Nephron (organoid): ENCODE data around the gene CNTNAP5.

Experiments
- H3K27ac Mint-ChIP-seq, 3 experiments: 2 replicates each; pipeline ENCODE4 v1.8.0; 2020; ENCODE audit warnings: mixed read lengths in 3 of 3, mild to moderate bottlenecking in 2 of 3, moderate library complexity in 1 of 3
- H3K27me3 Mint-ChIP-seq: 2 replicates; pipeline ENCODE4 v1.8.0; 2021; ENCODE audit warnings: low read depth, mild to moderate bottlenecking, moderate library complexity, mixed read lengths
- H3K36me3 Mint-ChIP-seq: 2 replicates; pipeline ENCODE4 v1.8.0; 2020; ENCODE audit warnings: low read depth, mixed read lengths
- H3K4me1 Mint-ChIP-seq: 2 replicates; pipeline ENCODE4 v1.8.0; 2020; ENCODE audit warnings: mixed read lengths
- H3K4me3 Mint-ChIP-seq, 3 experiments: 2 replicates each; pipeline ENCODE4 v1.8.0; 2020; ENCODE audit warnings: mild to moderate bottlenecking in 3 of 3, mixed read lengths in 3 of 3, moderate library complexity in 2 of 3
- H3K9me3 Mint-ChIP-seq: 2 replicates; pipeline ENCODE4 v1.8.0; 2020; ENCODE audit warnings: mixed read lengths
- TF ChIP-seq, protein P1 (sequence below), 3 experiments: fragments of 200-600 bp; sonication (generic); IDR thresholded peaks; one replicate each; pipeline ENCODE4 v1.5.0; 2021; ENCODE audit warnings: antibody characterized with exemption in 3 of 3; ENCODE audit not compliant: unreplicated experiment in 3 of 3

Gene CNTNAP5

DNA sequence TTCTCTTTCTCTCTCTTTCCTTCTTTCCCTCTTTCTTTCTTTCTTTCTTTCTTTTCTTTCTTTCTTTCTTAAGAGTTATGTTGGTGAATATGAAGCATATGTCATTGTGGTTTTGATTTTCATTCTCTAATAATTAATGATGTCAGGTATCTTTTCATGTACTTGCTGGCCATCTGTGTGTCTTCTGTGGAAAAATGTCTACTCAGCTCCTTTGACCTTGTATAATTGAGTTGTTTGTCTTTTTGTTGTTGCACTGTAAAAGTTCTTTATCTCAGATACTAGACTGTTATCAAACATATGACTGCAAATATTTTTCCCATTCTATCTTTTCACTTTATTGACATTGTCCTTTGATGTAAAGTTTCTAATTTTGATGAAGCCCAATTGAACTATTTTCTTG, 645.1 kb downstream of the CNTNAP5 start:
- H3K4me1 Mint-ChIP-seq, result peaks cover 12% of the 10 kb centered on the region
- H3K27me3 Mint-ChIP-seq, result no peaks in the 10 kb centered on the region
- TF ChIP-seq, protein P1, sequence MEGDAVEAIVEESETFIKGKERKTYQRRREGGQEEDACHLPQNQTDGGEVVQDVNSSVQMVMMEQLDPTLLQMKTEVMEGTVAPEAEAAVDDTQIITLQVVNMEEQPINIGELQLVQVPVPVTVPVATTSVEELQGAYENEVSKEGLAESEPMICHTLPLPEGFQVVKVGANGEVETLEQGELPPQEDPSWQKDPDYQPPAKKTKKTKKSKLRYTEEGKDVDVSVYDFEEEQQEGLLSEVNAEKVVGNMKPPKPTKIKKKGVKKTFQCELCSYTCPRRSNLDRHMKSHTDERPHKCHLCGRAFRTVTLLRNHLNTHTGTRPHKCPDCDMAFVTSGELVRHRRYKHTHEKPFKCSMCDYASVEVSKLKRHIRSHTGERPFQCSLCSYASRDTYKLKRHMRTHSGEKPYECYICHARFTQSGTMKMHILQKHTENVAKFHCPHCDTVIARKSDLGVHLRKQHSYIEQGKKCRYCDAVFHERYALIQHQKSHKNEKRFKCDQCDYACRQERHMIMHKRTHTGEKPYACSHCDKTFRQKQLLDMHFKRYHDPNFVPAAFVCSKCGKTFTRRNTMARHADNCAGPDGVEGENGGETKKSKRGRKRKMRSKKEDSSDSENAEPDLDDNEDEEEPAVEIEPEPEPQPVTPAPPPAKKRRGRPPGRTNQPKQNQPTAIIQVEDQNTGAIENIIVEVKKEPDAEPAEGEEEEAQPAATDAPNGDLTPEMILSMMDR (IDR thresholded peaks at IDR 0.05; ENCODE audit: unreplicated experiment in 3 of 3), result no peak
- H3K27ac Mint-ChIP-seq, result no peak overlapping the region
- H3K36me3 Mint-ChIP-seq, result no peaks in the 10 kb centered on the region
- H3K9me3 Mint-ChIP-seq, result no peaks in the 10 kb centered on the region
- no peak overlapping the region for H3K4me3 Mint-ChIP-seq

DNA sequence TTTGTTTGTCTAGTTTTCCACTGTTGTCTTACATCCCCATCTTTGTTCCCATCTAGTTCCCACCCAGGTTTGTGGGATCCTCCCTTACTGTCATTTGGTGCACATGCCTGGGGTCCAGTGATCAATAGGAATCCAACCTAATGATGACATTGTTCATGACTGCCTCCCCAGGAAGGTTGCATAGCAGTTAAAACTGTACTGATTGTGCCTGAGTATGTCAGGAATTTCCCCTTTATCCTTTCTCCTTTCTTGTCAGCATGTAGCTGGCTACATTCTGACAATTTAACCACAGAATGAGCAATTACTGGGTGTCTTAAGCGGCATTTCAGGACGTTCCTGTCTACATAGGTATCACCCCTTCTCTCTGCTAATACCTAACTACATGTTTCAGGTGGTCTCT, 653.0 kb downstream of the CNTNAP5 start:
- Mint-ChIP-seq H3K9me3 (peaks cover 10% of the 10 kb centered on the region), H3K4me3 (no peak overlapping the region), H3K36me3 (no peaks in the 10 kb centered on the region)

DNA sequence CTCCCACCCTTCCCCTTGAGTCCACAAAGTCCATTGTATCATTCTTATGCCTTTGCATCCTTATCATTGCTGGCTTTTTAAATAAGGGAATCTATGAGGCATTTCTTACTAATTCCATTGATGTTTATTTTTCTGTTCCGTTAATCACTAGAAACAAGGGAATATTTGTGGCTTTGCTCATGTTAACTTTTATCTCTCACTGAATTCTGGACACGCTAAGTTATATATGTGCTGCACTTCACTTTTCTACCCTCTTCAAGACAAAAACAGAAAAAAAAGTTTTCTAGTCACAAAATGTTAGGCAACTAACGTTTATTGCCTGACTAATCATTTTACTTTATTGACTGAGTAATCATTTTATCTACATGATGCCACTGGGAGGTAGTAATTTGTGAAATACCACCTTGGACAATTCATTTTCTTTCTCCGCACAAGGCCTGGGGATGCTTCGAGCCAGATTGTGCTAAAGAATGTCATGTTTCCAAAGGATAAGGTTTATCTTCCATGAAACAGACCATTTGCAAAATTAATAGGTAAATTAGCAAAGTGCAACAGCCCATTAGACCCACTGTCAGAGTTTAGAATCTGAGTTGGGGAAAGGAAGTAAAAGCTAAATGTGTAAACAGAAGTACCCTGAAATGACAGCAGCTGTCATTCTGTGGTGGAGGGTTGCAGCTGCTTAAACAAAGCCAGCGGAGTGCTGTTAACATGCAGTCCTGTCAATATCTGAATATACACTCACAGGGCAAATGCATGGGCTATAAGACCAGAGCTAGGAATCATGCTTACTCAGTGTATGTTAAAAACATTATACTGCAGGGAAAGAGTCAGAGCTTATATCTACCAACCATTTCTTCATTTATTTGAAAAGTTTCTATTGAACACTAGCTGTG, 658.7 kb downstream of the CNTNAP5 start:
- H3K27ac Mint-ChIP-seq, result peak overlapping the region in 2 of 3 experiments; percentile 23 to 43
- no peaks in the 10 kb centered on the region for H3K9me3 Mint-ChIP-seq
- TF ChIP-seq, protein P1 (IDR thresholded peaks at IDR 0.05; ENCODE audit: unreplicated experiment in 3 of 3), result no peak
- peaks cover 6% of the 10 kb centered on the region for H3K27me3 Mint-ChIP-seq
- H3K4me3 Mint-ChIP-seq, result no peak overlapping the region
- H3K4me1 Mint-ChIP-seq, result peaks cover 22% of the 10 kb centered on the region
- H3K36me3 Mint-ChIP-seq, result no peaks in the 10 kb centered on the region

More for the DNA sequence above, 653.0 kb downstream of the CNTNAP5 start:
- H3K27me3 Mint-ChIP-seq, result peaks cover 6% of the 10 kb centered on the region
- TF ChIP-seq, protein P1 (IDR thresholded peaks at IDR 0.05; ENCODE audit: unreplicated experiment in 3 of 3), result no peak
- no peaks in the 10 kb centered on the region for H3K4me1 Mint-ChIP-seq
- H3K27ac Mint-ChIP-seq, result no peak overlapping the region

DNA sequence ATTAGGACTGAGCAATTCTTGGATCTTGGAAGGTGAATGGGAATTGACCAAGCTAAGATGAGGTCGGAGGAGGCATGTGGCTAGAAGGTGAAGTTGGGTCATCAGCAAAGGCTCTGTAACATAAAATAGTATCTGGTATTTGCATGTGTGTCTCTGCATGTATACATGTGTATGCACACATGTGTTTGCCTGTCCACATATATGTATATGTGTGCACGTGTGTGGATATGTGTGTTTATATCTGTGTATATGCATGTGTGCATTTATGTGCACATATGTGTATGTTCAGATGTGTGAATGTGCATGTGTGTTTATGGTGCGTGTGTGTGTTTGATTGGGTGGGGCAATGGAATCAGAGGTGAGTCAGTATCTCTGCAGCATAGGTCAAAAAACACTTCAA, 664.3 kb downstream of the CNTNAP5 start:
- no peak overlapping the region for H3K27ac Mint-ChIP-seq
- H3K36me3 Mint-ChIP-seq, result no peaks in the 10 kb centered on the region
- H3K27me3 Mint-ChIP-seq, result no peaks in the 10 kb centered on the region
- no peak overlapping the region for H3K4me3 Mint-ChIP-seq
- H3K9me3 Mint-ChIP-seq, result peaks cover 8% of the 10 kb centered on the region
- TF ChIP-seq, protein P1 (IDR thresholded peaks at IDR 0.05; ENCODE audit: unreplicated experiment in 3 of 3), result no peak
- H3K4me1 Mint-ChIP-seq, result peaks cover 11% of the 10 kb centered on the region

DNA sequence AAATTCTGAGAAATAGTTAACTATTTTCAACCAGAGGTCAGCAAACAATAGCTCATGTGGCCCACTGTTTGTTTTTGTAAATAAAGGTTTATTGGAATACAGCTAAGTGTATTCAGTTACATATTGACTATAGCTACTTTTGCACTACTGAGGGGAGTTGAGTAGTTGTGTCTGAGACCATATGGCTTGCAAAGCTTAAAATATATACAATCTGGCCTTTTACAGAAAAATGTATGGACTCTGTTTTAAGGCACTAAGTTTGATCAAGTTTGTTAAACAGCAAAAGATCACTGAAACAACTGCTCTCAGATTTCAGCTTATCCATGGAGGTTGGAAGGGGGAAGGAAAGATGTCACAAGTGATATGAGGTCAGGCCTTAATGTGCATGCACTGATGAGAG, 667.1 kb downstream of the CNTNAP5 start:
- Mint-ChIP-seq H3K27me3 (no peaks in the 10 kb centered on the region), H3K4me3 (no peak overlapping the region), H3K36me3 (no peaks in the 10 kb centered on the region), H3K9me3 (peaks cover 8% of the 10 kb centered on the region), H3K27ac (no peak overlapping the region), H3K4me1 (no peaks in the 10 kb centered on the region)
- TF ChIP-seq, protein P1 (IDR thresholded peaks at IDR 0.05; ENCODE audit: unreplicated experiment in 3 of 3), result no peak

DNA sequence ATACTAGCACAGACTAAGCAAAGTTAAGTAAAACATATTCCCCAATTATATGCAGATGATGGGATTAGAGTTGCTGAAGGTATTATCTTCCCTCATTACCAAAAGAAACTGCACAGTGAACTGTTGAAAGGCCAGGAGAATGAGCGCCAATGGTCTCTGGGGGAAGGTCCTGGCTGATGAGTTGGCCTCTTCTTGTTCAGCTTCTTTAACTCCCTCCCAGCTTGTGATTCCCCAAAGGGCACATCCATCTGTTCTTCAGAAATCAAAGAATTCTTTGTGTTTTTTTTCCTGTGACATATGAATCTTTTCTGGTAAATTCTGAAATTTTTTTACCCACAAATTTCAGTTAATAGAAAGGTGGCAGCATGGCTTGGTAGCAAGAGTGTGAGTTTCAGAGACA, 667.6 kb downstream of the CNTNAP5 start:
- Mint-ChIP-seq H3K4me3 (no peak overlapping the region), H3K36me3 (no peaks in the 10 kb centered on the region)

More for the DNA sequence above, 667.6 kb downstream of the CNTNAP5 start:
- Mint-ChIP-seq H3K4me1 (no peaks in the 10 kb centered on the region), H3K9me3 (peaks cover 8% of the 10 kb centered on the region), H3K27me3 (no peaks in the 10 kb centered on the region), H3K27ac (no peak overlapping the region)
- TF ChIP-seq, protein P1 (IDR thresholded peaks at IDR 0.05; ENCODE audit: unreplicated experiment in 3 of 3), result no peak
